Neural cell (in vitro differentiated cells): ENCODE measurements around the gene IGF2BP3.

ENCODE experiments used
- EP300 ChIP-seq: fragments of 450-650 bp; conservative IDR thresholded peaks from 2 replicates; pipeline ENCODE4 v1.6.1; 2014; ENCODE audit warnings: antibody characterized with exemption, mild to moderate bottlenecking, moderate library complexity; ENCODE audit not compliant: poor library complexity, severe bottlenecking
- EZH2 ChIP-seq: fragments of 200-600, 300-800 bp; shearing (Covaris generic), sonication (generic); IDR thresholded peaks from 2 replicates; pipeline ENCODE4 v1.6.1; 2014; ENCODE audit warnings: antibody characterized with exemption, low read length, borderline replicate concordance, mild to moderate bottlenecking; ENCODE audit not compliant: insufficient read depth, poor library complexity, severe bottlenecking
- MXI1 ChIP-seq: fragments of 450-650 bp; conservative IDR thresholded peaks from 2 replicates; pipeline ENCODE4 v1.6.1; 2014; ENCODE audit warnings: antibody characterized with exemption, mild to moderate bottlenecking; ENCODE audit not compliant: poor library complexity, severe bottlenecking
- SMC3 ChIP-seq: fragments of 450-650 bp; conservative IDR thresholded peaks from 2 replicates; pipeline ENCODE4 v1.6.1; 2014; ENCODE audit warnings: antibody characterized with exemption, mild to moderate bottlenecking, moderate library complexity; ENCODE audit not compliant: poor library complexity
- TAF1 ChIP-seq: IDR thresholded peaks from 2 replicates; pipeline ENCODE4 v1.6.1; 2012; ENCODE audit warnings: low read depth
- TF ChIP-seq, protein P1 (sequence below): fragments of 450-650 bp; IDR thresholded peaks from 2 replicates; pipeline ENCODE4 v1.5.1; 2014; ENCODE audit warnings: antibody characterized with exemption, mild to moderate bottlenecking, moderate library complexity; ENCODE audit not compliant: poor library complexity, severe bottlenecking

DNA sequence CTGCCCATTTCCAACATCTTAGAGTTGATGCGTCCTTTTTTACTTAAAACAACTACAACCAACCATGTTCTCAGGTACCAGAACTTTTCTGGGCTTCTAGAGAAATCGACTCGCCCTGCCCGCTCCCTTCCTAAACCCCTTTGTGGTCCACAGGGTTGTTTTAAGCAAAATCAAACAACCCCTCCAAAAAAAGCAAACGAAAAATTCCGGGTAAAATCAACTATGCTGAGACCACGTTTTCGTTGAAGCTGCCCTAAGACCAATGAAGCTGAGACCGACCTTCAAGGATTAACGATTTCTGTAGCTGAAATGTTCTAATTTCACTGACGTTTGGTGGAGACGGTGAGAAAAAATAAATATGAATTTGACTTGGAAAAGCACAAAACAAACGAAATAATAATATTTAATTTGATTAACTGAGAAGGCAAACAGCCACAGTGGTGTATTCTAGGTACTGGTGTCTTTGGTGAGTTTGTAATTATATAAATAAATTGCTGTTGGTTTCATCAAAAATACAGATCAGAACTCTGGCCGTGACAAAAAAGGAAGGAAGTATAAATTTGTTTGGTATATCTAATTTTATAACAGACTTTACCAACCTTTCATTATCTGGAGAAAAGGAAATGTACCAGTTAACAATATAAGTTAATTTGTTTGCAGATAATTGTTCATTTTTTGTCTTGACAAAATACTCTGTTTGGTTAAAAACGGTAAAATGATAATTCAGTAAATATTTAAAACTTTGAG is 4.7 kb upstream of the IGF2BP3 start:
- TF ChIP-seq, protein P1, sequence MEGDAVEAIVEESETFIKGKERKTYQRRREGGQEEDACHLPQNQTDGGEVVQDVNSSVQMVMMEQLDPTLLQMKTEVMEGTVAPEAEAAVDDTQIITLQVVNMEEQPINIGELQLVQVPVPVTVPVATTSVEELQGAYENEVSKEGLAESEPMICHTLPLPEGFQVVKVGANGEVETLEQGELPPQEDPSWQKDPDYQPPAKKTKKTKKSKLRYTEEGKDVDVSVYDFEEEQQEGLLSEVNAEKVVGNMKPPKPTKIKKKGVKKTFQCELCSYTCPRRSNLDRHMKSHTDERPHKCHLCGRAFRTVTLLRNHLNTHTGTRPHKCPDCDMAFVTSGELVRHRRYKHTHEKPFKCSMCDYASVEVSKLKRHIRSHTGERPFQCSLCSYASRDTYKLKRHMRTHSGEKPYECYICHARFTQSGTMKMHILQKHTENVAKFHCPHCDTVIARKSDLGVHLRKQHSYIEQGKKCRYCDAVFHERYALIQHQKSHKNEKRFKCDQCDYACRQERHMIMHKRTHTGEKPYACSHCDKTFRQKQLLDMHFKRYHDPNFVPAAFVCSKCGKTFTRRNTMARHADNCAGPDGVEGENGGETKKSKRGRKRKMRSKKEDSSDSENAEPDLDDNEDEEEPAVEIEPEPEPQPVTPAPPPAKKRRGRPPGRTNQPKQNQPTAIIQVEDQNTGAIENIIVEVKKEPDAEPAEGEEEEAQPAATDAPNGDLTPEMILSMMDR, result no peak
- TF ChIP-seq EP300, result no peak
- no peak for TF ChIP-seq EZH2
- no peak for TF ChIP-seq SMC3
- TF ChIP-seq MXI1, result no peak
- no peak for TF ChIP-seq TAF1
